ENCODE data around the gene GPA33.

- TF ChIP-seq CTCF (IDR thresholded peaks at IDR 0.05) (no peak), POLR2A (IDR thresholded peaks at IDR 0.05) (no peak)
Observed at GRCh38 chr1:167128261-167129227, 38.4 kb upstream of the GPA33 start.

Data from uterus (tissue), 2 donors.